GM21447 (cell line): ENCODE measurements around the gene CDH22.

Source experiments
- ATAC-seq: cut with Tn5 transposase; IDR thresholded peaks from one replicate; pipeline ENCODE4 v1.9.1; 2021; ENCODE audit not compliant: unreplicated experiment

Gene CDH22

GRCh38 chr20:46152824-46153586 is 155.3 kb downstream of the CDH22 start:
- ATAC-seq = no peak

GRCh38 chr20:46151936-46152335 is 156.4 kb downstream of the CDH22 start:
- ATAC-seq = no peak

GRCh38 chr20:46150943-46151342 is 157.4 kb downstream of the CDH22 start:
- ATAC-seq = no peak

GRCh38 chr20:46148313-46149208 is 159.7 kb downstream of the CDH22 start:
- ATAC-seq = no peak

- no peak for ATAC-seq
These were observed 162.6 kb downstream of the CDH22 start for GRCh38 chr20:46145713-46146112.

- ATAC-seq = no peak
These were observed 163.8 kb downstream of the CDH22 start for GRCh38 chr20:46144432-46145025.

GRCh38 chr20:46142124-46142523 is 166.2 kb downstream of the CDH22 start:
- no peak for ATAC-seq

GRCh38 chr20:46139908-46140482 is 168.3 kb downstream of the CDH22 start:
- ATAC-seq = no peak

- ATAC-seq = no peak
These were observed 168.9 kb downstream of the CDH22 start for GRCh38 chr20:46139266-46139889.

GRCh38 chr20:46137816-46138215 is 170.5 kb downstream of the CDH22 start:
- no peak for ATAC-seq

- ATAC-seq = no peak
These were observed 172.3 kb downstream of the CDH22 start for GRCh38 chr20:46135856-46136633.

- no peak for ATAC-seq
These were observed 173.6 kb downstream of the CDH22 start for GRCh38 chr20:46134716-46135115.

- ATAC-seq = no peak
These were observed 174.2 kb downstream of the CDH22 start for GRCh38 chr20:46133886-46134654.

- ATAC-seq = no peak
These were observed 175.6 kb downstream of the CDH22 start for GRCh38 chr20:46132705-46133120.

GRCh38 chr20:46131396-46131795 is 176.9 kb downstream of the CDH22 start:
- no peak for ATAC-seq

GRCh38 chr20:46130534-46130933 is 177.8 kb downstream of the CDH22 start:
- no peak for ATAC-seq

GRCh38 chr20:46129955-46130481 is 178.3 kb downstream of the CDH22 start:
- no peak for ATAC-seq

- no peak for ATAC-seq
These were observed 179.8 kb downstream of the CDH22 start for GRCh38 chr20:46128310-46129151.
